Measurements from ENCODE around the gene RPL19. TPM values are rescaled to one million over a fixed set of nuclear protein-coding genes. Genes with fewer than 3 reads are reported as not detected.

Gene RPL19
- total RNA-seq, 1 donor from 2014 or later = 1,422 TPM

DNA sequence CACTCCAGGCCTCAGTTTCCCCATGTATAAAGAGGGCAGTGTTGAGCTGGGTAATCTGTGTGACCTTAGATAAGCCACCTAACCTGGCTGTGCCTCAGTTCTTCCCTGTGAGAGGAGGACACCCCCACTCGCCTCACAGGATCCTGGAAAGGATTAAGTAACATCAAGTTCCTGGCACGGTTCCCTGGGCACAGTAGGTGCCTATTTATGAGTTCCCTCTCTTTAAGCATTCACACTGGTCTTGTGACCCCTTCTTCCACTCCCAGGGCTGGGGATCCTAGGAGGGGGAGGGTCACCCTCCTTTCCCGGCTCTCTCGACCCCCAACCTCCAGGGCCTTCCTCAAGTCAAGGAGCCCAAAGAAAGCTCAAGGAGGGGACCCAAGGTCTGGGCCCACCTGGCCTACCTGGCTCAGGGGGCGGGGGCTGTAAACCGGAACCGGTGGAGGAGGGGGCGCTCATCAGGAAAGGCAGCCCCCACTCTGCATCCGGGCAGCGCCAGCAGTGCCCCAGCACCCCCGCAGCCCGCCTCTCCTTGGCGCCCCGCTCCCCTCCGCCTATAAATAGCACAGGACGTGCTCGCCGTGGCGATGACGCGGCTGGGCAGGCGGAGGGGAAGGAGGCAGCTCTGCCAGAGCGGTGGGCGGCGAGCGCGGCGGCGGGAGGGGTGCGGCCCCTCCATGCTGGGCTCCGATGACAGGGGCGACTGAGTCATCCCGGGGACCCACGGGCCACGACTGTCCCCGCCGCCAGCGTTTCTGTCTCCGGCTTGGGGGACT is 9.4 kb downstream of the RPL19 start:
- no peaks in the 10 kb centered on the region for H3K9me3 Mint-ChIP-seq
- H3K27me3 Mint-ChIP-seq (ENCODE audit: low read depth) = peaks cover 69% of the 10 kb centered on the region
- H3K4me1 Mint-ChIP-seq = peaks cover 2% of the 10 kb centered on the region
- peak in 1 of 2 experiments; percentile 56 for DNase-seq (ENCODE audit: low spot score in 2 of 2, unreplicated experiment in 2 of 2)
- TF ChIP-seq CTCF (IDR thresholded peaks at IDR 0.05; ENCODE audit: unreplicated experiment) = no peak
- H3K27ac Mint-ChIP-seq = no peak overlapping the region
- H3K36me3 Mint-ChIP-seq = peaks cover 5% of the 10 kb centered on the region
- H3K4me3 Mint-ChIP-seq = no peak overlapping the region

- no peaks in the 10 kb centered on the region for H3K9me3 Mint-ChIP-seq
- DNase-seq (ENCODE audit: low spot score in 2 of 2, unreplicated experiment in 2 of 2) = no peak
- H3K27me3 Mint-ChIP-seq (ENCODE audit: low read depth) = peaks cover 75% of the 10 kb centered on the region
- peaks cover 2% of the 10 kb centered on the region for H3K4me1 Mint-ChIP-seq
- TF ChIP-seq CTCF (IDR thresholded peaks at IDR 0.05; ENCODE audit: unreplicated experiment) = no peak
- H3K4me3 Mint-ChIP-seq = peak overlapping the region; percentile 34
- no peak overlapping the region for H3K27ac Mint-ChIP-seq
- no peaks in the 10 kb centered on the region for H3K36me3 Mint-ChIP-seq
Observed at GRCh38 chr17:39210093-39210434, 10.0 kb downstream of the RPL19 start.

DNA sequence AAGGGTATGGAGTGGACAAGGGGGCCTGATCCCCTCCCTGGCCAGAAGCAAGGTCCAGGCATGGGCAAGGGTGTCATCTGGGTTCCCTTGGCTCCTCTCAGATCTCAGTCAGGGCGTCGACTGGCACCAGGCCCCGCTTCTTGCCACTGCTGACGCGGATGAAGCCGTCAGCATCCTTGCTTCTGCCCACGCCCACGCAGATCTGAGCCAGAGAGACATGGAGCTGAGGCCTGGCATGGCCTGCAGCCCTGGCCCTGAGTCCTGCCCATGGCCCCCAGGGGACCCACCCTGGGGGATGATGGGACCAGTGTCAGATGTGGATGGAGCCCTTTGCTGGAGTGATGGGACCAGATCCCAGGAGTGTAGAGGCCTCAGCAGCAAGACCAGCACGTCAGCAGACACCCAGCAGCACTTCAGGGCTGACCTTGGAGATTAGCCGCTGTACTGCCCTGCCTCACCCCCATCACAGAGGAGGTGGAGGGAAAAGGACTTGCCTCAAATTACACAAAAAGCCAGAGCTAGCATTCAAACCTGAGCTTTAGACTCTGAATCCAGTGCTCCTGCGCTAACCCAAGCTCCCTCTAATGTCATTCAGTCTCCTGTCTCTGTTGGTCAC is 12.2 kb downstream of the RPL19 start:
- Mint-ChIP-seq H3K4me1 (peaks cover 2% of the 10 kb centered on the region), H3K36me3 (no peaks in the 10 kb centered on the region), H3K9me3 (no peaks in the 10 kb centered on the region), H3K27ac (no peak overlapping the region), H3K4me3 (no peak overlapping the region), H3K27me3 (ENCODE audit: low read depth) (peaks cover 93% of the 10 kb centered on the region)
- DNase-seq (ENCODE audit: low spot score in 2 of 2, unreplicated experiment in 2 of 2) = no peak
- no peak for TF ChIP-seq CTCF (IDR thresholded peaks at IDR 0.05; ENCODE audit: unreplicated experiment)

DNA sequence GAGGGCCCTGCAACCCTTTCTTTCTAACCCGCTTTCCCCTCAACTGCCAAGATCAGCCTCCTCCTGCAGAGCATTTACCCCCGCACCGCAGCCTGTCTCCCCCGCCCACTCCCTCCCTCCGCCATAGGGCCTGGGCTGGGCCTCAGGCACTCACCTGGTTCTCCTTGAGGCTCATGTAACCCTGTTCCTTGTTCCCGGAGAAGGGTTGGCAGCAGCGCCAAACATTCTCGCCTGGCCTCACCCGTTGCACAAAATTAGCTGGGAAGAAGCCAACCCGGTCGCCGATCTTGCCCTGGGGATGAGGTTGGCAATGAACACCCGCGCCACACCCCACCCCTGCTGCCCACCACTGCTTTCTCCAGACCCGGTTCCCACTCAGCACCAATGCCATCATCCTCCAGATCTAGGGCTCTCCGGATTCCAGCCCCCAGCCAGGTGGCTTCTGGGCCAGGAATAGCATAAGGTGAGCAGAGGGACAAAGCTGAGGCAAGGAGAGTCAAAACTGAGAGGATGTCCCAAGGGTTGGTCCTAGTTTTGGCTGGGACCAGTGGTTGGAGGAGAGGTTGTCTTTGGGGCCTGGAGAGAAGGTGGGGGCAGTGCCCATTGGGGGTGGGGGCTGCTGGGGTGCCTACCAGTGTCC is 12.9 kb downstream of the RPL19 start:
- no peaks in the 10 kb centered on the region for H3K9me3 Mint-ChIP-seq
- no peak for DNase-seq (ENCODE audit: low spot score in 2 of 2, unreplicated experiment in 2 of 2)
- TF ChIP-seq CTCF (IDR thresholded peaks at IDR 0.05; ENCODE audit: unreplicated experiment) = no peak

GRCh38 chr17:39213852-39214251 is 13.8 kb downstream of the RPL19 start:
- no peak overlapping the region for H3K27ac Mint-ChIP-seq
- H3K4me3 Mint-ChIP-seq = no peak overlapping the region
- no peaks in the 10 kb centered on the region for H3K9me3 Mint-ChIP-seq
- peaks cover 99% of the 10 kb centered on the region for H3K27me3 Mint-ChIP-seq (ENCODE audit: low read depth)
- no peaks in the 10 kb centered on the region for H3K36me3 Mint-ChIP-seq
- H3K4me1 Mint-ChIP-seq = peaks cover 2% of the 10 kb centered on the region
- no peak for DNase-seq (ENCODE audit: low spot score in 2 of 2, unreplicated experiment in 2 of 2)
- TF ChIP-seq CTCF (IDR thresholded peaks at IDR 0.05; ENCODE audit: unreplicated experiment) = no peak

More for the DNA sequence above, 12.9 kb downstream of the RPL19 start:
- Mint-ChIP-seq H3K4me1 (peaks cover 2% of the 10 kb centered on the region), H3K36me3 (no peaks in the 10 kb centered on the region), H3K27ac (no peak overlapping the region), H3K27me3 (ENCODE audit: low read depth) (peaks cover 99% of the 10 kb centered on the region), H3K4me3 (no peak overlapping the region)

Data from mesothelial cell of epicardium (in vitro differentiated cells).